Astrocyte of the hippocampus (primary cell): ENCODE measurements around the gene OSER1.

Experiments used
- DNase-seq: peaks from one replicate; pipeline ENCODE4 v3.0.0; 2011; ENCODE audit warnings: low read depth, low spot score

Gene OSER1

GRCh38 chr20:44228465-44229258, 18.1 kb upstream of the OSER1 start:
- no peak for DNase-seq

- no peak for DNase-seq
Observed at GRCh38 chr20:44224637-44225036, 14.1 kb upstream of the OSER1 start.

- no peak for DNase-seq
Observed at GRCh38 chr20:44223721-44224120, 13.2 kb upstream of the OSER1 start.

- DNase-seq, result no peak
Observed at GRCh38 chr20:44222633-44223368, 12.2 kb upstream of the OSER1 start.

- DNase-seq, result no peak
Observed at GRCh38 chr20:44222027-44222426, 11.5 kb upstream of the OSER1 start.

GRCh38 chr20:44221368-44221954, 10.9 kb upstream of the OSER1 start:
- DNase-seq, result no peak

- DNase-seq, result peak; percentile 60
Observed at GRCh38 chr20:44219791-44220190, 9.2 kb upstream of the OSER1 start.

- DNase-seq, result no peak
Observed at GRCh38 chr20:44219170-44219730, 8.7 kb upstream of the OSER1 start.

- DNase-seq, result peak; percentile 29
Observed at GRCh38 chr20:44218446-44218845, 7.9 kb upstream of the OSER1 start.

- DNase-seq, result peak; percentile 84
Observed at GRCh38 chr20:44217342-44218092, 6.9 kb upstream of the OSER1 start.

GRCh38 chr20:44215125-44215524, 4.6 kb upstream of the OSER1 start:
- peak; percentile 79 for DNase-seq

- DNase-seq, result no peak
Observed at GRCh38 chr20:44212792-44213191, 2.2 kb upstream of the OSER1 start.

- DNase-seq, result no peak
Observed at GRCh38 chr20:44211177-44212039, 837 bp upstream of the OSER1 start.

GRCh38 chr20:44209686-44210405, 725 bp downstream of the OSER1 start:
- peak; percentile 77 for DNase-seq

- DNase-seq, result no peak
Observed at GRCh38 chr20:44208770-44209169, 1.8 kb downstream of the OSER1 start.

- DNase-seq, result no peak
Observed at GRCh38 chr20:44208165-44208564, 2.4 kb downstream of the OSER1 start.

- no peak for DNase-seq
Observed at GRCh38 chr20:44207126-44207723, 3.3 kb downstream of the OSER1 start.

GRCh38 chr20:44206132-44206531, 4.4 kb downstream of the OSER1 start:
- no peak for DNase-seq

- DNase-seq, result no peak
Observed at GRCh38 chr20:44204832-44205215, 5.7 kb downstream of the OSER1 start.
